GM18511 (cell line): ENCODE data around the gene LSAMP.
A peak's percentile ranks its signal among the peaks of the same experiment; 100 is the strongest.

Experiments used
- ATAC-seq: cut with Tn5 transposase; IDR thresholded peaks from one replicate; pipeline ENCODE4 v1.9.1; 2021; ENCODE audit warnings: mild to moderate bottlenecking, moderate library complexity; ENCODE audit not compliant: unreplicated experiment

The LSAMP gene

DNA sequence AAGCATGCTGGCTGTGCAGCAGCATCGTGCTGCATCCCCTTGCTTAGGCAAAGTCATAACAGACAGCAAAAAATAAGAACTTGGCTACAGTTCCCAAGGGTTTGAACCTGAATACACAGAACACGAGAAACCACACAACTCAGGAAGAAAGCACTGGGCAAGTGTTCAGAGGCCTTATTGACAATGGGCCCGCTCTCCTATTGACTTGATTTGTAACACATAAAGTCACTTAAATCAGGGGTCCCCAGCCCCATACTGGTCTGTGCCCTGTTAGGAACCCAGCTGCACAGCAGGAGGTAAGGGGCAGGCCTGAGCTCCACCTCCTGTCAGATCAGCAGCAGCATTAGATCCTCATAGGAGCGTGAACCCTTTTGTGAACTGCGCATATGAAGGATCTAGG lies 145.1 kb downstream of the LSAMP start:
- no peak for ATAC-seq

DNA sequence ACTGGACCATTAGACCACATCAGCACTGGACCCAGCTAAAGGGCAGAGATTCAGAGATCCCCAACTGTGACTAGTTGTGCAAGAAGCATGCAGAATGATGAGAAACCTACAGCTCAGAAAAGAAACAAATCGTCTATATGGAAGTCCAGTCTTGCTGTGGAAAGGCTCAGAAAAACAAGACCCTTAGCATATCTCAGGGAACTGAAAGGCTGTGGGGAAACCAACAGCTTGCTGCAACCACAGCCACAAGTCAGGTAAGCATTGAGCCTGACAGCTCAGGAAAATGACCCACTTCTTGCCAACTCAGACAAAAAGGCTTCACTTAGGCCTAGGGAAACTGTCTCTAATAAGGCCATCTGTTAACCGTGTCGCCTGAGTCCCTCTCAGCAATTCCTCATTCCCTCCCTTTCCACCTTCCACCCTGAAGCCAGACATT lies 145.6 kb downstream of the LSAMP start:
- ATAC-seq = peak; percentile 59

DNA sequence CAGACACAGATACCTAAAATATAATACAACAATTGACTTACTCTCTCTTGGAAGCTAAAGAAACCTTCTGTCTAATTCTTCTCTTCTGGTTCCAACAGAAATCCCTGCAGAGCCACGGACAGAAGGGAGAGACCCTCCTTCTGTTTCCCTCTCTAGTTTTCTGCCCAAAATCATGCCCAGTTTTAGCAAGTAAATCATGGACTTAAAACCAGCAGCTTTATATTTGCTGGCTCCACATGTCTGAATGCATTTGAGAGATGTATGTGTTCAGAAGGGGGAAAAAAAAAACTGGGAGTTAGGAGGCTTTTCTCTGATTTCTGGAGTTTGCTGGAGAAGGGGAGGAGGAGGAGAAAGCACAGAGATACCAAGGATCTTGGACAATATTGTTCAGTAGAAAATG lies 147.1 kb downstream of the LSAMP start:
- no peak for ATAC-seq

DNA sequence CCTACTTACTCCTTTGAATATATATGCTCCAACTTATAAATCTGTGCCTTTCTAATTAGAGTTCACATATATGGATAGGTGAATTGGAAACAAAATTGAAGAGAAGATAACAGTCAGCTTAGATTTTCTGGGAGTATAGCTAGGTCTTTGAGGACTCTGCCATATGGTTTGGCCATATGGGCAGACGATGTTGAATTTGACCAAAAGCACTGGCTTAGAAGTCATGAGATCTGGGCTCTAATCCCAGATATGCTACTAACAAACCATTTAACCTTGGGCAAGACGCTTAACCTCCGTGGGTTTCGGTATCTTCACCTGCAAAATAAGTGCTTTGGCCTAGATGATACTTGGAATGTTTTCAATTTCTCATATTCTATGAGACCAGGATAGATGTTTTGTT lies 154.1 kb downstream of the LSAMP start:
- no peak for ATAC-seq

DNA sequence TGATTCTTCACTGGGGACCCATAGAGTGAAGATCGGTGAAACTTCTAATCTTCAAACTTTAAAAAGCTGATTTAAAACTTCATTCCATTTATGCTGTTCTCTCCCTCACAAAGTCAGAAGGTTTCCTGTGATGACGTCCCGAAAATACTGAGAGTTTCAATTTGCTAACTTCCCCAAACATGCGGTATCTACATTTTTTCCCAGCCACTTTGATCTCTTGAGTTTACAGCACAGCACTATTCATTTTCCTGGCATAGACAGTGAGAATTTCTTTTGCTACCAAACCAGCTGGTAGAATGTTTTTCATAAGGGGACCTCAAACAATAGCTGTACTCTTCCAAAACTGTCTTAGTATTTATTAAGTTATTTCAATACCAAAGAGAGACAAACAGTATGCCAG lies 156.8 kb downstream of the LSAMP start:
- no peak for ATAC-seq

DNA sequence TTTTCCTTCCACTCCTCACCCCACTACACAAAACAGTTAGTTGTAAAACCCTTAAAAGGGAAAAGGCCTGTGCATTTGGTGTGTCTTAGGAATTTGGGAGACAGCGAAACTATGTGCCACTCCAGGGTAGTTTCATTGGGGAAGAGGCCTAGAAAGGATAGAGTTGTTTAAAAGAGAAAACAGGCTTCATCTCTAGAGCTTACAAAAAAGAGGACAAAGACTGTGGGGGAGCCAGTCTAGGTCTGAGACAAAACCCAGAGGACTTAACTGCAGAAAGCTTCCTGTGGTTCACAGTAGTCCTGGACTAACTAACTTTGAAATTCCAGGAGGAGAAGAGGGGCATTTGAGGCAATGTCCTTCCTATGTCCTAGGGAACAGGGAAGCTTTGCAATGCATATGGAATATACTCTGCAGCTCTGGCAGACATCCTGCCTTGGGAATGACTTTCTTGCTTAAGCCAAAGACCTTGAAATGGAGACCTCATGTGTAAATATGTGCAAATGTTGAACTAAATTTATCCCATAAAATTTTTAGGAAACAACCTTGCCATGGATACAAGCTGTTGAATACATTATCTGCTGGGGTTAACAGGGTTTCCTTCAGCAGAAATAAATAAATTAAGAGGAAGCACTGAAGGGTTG lies 159.4 kb downstream of the LSAMP start:
- no peak for ATAC-seq

DNA sequence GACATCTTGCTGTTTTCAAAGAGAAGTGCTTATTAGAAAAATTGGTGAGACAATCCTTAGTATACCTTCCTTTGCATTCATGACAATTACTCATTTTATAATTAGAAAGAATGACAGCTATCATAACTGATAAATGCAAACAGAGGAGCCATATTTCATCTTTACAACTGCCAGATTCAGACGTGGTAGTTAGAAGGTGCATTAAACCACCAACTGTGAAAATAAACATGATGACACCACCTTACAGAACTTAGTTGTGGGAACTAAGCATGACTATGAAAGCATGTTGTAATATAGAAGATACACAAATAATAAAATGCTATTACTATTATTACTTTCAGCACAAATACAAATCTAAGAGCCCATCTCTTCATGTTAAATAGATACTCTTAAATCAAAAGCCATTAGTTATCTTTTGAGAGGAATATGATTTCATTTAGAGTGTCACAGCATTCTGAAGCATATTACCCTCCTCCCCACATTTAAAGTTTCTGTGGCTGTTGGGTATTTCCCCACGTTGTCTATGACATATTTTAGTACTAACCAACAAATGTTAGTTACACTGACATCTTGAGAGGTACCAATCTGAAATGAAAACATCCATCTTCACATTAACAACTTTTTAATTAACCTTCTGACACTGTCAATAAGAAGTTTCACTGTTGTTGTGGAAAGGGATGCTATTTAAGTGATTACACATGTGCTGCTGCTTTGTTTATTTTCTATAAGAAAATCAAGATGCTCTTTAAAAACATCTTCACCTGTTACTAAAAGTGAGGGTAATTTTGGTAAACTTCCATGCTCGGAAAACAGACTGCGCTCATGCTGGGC lies 163.8 kb downstream of the LSAMP start:
- peak; percentile 65 for ATAC-seq

DNA sequence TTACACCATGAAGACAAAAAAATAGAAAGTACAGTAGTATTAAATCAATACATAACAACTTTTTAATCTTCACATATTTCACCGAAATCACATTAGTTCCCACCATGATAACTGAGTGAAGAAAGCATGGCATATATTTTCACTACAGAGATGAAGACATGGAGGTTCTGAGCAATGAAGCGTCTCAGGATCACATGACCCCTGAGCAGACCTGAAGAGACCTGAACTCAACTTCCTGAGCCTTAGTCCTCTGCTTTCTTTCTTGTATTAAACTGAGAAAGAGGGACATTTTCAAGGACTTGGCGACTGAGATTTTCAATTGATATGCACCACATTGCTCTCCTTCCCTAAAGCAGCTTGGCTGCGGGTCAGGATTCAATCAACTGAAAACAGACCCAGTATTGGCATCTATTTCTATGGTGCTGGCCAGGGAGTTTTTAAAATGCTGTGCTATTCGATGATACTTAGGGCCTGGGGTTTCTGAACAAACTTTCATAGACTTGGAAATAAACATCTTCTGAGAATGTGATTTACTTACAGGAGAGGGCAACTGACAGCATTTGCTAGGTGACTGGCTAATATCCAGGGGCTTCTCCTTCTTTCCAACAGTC lies 165.1 kb downstream of the LSAMP start:
- ATAC-seq = no peak

DNA sequence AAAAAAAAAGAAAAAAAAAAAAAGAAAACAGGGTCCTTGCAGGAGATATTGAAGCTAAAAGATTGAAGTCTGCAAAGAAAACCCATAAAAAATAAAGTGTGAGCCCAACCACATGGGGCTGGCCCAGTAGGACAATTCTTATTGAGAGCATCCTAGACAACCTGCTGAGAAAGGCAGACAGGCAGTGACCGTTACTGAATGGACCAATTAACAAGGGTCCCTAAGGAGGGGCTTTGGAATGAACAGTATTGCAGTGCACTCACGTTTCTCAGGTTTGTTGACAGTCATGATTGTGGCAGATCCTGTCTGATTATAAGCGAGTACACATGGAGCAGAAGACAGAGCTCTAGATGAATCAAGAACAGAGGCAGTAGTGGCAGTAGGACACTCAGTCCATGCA lies 168.6 kb downstream of the LSAMP start:
- no peak for ATAC-seq

DNA sequence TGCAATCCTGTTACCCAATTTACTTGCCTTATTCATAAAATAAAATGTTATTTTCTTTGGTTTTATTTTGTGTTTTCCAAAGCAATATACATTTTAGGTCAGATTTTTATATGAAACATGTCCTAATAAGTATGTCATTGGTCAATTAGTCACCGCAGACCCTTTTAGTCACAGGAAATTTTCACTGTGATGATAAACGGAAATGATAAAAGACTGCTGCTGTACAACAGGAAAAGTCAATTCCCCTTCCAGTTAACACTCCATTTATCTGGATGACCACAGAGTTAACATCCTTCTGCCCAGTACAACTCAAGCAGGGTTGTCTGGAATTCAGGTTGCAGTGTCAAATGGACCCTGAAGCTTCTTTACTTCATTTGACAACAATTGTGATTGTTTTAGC lies 175.2 kb downstream of the LSAMP start:
- no peak for ATAC-seq

DNA sequence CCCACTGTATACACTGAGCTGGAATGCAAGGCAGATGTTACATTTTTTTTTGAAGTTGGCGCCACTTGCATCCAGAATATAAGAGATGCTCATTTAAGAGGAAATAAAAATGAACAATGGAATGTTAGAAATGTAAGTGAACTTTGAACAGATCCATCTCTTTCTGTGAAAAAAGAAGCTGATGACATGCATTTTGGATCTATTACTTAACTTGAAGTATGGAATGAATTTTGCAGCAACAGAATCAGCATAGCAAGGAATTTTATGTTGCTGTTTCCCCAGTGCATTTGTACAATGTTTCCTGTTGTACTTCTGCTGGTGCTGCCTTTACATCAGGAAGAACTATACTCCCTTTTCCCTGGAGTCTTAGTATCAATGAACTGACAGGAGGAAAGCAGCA lies 178.2 kb downstream of the LSAMP start:
- no peak for ATAC-seq

DNA sequence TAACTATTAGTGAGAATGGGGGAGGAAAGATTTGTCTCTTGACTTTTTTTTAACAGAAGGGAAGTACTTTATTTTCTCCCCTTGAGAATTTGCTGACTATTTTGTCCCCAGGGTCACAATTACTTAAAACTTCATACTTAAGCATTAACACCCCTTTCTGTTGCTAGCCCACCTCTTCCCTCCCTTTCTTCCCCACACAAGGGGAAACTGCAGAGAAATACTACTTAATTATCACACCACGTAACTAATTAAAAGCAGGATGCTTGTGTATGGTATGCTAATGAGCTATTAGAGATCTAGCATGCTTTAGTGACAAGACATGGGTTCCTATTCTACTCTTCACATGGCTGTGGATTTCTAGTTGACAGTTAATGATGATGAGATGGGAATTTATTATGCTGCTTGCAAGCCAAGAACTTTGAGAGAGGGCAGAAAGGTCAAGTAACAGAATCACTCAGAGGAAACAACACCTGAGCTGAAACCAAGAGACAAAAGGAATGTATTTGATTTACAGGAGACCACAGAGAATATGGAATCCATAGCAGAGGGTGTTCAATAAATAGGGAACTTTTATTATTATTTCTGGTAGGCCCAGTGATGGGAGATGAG lies 179.2 kb downstream of the LSAMP start:
- ATAC-seq = no peak

DNA sequence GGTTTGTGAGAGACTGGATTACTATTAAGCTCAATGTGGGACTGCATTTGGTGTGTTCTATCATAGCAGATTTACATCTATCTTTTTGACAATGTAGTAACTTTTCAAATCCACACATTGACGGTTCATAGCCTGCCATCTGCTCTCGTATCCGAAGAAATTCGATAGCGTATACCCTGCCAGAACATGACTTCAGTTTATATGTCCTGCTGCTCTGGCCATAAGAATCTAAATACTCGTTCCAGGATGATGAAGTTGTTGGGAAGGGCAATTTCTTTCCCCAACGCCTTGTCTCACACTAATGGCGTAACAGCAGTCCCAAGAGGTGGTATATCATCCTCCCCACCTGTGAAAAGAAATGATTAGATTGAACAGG lies 180.0 kb downstream of the LSAMP start:
- ATAC-seq = no peak

DNA sequence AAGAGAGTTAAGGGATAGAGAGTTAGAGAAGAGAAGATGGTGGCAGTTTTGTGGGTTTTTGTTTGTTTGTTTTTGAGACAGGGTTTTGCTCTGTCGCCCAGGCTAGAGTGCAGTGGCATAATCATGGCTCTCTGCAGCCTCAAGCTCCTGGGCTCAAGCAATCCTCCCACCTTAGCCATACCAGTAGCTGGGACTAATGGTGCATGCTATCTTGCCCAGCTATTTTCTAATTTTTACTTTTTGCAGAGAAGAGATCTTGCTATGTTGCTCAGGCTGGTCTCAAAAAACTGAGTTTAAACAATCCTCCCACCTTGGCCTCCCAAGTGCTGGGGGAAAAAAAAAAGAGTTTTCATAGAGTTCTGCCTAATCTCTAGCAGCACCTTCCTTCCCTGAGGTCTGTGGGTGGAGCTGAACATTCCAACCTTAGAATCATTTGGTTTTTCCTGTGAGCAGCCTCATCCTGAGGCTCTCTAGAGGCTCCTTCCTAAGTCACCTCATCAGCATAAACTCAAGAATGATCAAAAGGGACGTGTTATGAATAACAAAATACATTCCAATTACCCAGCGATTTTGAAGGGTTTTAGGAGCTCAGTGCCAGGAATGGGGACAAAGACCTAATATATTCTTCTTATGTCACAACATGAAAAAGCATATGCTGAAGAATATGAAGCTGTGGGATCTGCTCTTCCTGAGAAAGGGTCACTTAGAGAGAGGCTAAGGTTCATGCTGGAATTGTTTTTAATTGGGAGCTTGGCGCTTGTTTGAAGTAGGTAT lies 180.6 kb downstream of the LSAMP start:
- no peak for ATAC-seq

DNA sequence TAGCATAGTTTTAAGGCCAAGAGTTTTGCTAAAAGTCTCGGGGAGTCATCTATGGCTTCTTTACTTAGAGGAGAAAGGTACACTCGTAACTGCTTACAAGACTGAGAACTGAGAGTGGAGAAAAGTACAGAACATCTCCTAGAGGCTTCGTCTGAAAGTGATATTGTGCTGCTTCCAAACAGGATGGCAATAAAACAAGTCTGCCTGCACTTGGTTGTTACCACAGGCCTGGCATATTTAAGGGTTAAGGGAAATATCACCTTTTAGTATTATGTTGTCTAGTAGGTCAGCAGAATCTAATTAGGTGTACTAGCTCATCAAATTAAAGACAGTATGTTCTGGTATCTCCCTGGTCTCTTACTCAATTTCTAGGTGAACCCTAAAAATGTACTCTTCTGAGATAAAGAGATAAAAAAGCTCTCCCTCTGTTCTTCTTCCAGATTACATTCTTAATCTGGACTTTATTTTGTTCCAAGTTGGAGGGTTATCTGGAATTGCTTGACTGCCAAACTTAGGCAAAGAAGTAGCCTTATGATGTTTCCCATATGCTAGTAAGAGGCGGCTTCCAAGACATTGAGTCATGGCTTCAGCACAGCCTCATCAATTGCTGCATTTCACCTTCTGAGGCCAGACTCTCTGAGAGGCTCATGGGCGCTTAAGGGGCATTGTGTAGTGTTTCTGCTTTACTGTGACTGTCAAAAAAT lies 181.3 kb downstream of the LSAMP start:
- no peak for ATAC-seq

DNA sequence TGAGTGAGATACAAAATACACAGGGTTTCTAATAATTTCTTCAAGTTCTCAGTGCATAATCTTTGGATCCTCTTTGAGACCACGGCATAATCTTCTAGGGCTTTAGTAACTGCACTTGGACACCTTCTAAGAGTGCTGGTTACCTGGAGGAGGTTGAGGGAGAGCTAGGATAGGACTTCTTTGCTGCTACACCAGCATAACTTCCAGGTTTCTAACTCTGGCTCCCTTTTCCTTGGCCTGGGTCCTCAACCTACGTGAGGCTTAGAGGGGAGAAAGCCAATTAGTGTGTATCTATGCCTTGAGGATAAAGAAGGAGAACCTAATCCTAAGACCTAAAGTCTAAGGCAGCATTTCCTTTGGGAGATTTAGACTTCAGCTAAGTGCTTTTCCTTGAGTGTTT lies 184.8 kb downstream of the LSAMP start:
- ATAC-seq = no peak

DNA sequence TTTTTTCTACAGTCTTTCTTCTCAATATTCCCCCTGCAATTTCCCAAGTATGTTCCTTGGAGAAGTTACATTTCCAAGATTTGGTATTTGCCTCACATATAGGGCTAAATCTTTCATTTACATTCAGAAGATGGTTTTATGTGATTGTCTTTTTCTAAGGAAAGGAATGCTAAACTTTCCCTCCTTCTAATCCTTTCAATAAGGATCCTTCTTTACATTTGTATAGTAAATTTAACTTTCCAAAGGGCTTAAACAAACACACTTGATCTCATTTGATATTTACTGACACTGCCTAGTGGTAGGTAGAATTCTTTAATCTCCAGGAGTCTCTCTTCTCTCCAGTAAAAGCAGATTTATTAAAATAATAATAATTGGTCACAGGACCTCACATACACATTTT lies 185.3 kb downstream of the LSAMP start:
- no peak for ATAC-seq

DNA sequence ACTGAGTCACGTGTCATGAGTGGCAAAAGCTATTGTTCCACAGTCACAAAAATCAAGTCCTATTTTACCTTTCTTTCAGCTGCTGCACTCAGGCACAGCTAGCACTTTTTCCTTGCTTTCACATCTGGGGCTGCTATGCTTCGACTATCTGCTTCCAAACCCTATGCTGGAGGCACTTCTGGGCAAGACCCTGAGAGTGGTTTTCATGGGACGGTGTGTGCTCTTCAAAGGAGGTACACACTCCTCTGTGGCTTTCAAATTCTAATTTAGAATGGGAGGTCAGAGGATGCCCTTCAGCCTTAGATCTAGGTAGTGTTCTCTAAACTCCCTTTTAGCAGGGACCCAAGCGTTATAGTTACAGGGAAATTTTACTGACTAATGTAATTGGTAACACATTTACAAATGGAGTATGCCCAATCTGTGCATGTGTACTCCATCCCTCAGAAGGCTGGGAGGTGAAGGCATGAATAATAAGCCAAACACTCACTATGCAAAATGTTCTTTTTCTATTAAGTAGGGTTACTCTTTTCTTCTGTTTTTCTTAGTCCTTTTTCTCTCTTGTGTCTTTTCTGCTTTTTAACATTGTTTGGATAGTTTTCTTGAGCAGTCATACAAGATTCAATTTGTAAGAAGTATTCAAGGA lies 188.3 kb downstream of the LSAMP start:
- ATAC-seq = no peak

DNA sequence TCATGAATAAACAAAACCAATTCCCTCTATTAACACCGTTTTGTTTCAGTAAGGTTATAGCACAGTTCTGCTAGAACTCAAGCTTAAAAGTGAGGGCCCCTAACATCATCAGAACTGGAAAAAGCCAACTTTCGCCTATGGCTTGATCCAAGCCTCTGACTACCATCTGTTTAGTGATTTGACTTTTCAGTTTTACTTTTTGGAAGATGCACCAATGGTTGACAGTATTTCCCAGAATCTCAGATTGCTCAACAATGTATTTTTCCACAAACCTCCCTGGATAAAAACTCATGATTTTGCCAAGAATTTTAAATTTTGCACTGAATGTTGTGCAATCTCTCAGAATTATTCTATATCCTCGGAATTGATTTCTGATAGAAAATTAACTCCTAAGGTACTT lies 190.7 kb downstream of the LSAMP start:
- ATAC-seq = no peak

DNA sequence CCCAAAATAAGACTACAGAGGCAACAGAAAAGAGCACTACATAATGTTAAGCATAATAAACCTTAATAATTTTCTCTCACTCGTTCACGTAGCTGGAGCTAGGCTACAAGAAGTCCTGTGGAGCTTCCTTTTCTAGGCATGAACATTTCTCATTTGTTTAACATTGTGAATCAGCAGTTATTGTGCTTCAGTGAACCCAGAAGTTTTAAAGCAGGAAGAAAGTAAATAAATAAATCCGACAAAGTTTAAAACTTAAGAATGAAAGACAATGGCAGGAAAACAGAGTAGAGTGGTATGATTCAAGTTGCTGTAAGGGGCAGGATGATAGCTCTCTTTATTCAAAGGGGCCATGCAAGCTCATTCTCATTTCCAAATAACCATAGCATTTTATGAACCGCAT lies 191.8 kb downstream of the LSAMP start:
- no peak for ATAC-seq
